Ovary (tissue), 3 donors: Measurements from ENCODE around the gene DCAF7.

ENCODE experiments used
- POLR2A ChIP-seq: fragments of 450-650 bp; IDR thresholded peaks from one replicate; pipeline ENCODE4 v1.6.1; 2017; ENCODE audit warnings: antibody characterized with exemption, mild to moderate bottlenecking, moderate library complexity
- TF ChIP-seq, protein P1 (sequence below), 3 donors: fragments of 450-650 bp in 2 of 3; fragments of 200-600 bp in 1 of 3; IDR thresholded peaks; one replicate each; pipeline versions ENCODE4 v1.5.1 to v1.8.0; 2016 to 2022; ENCODE audit warnings: antibody characterized with exemption in 3 of 3, mild to moderate bottlenecking in 1 of 3
- donor health status: DM: no; HTN: no; CAD: no.

- TF ChIP-seq, protein P1, sequence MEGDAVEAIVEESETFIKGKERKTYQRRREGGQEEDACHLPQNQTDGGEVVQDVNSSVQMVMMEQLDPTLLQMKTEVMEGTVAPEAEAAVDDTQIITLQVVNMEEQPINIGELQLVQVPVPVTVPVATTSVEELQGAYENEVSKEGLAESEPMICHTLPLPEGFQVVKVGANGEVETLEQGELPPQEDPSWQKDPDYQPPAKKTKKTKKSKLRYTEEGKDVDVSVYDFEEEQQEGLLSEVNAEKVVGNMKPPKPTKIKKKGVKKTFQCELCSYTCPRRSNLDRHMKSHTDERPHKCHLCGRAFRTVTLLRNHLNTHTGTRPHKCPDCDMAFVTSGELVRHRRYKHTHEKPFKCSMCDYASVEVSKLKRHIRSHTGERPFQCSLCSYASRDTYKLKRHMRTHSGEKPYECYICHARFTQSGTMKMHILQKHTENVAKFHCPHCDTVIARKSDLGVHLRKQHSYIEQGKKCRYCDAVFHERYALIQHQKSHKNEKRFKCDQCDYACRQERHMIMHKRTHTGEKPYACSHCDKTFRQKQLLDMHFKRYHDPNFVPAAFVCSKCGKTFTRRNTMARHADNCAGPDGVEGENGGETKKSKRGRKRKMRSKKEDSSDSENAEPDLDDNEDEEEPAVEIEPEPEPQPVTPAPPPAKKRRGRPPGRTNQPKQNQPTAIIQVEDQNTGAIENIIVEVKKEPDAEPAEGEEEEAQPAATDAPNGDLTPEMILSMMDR (IDR thresholded peaks at IDR 0.05), result no peak
- no peak for TF ChIP-seq POLR2A
Observed at GRCh38 chr17:63549289-63549945, 860 bp upstream of the DCAF7 start.
